NB4 (cell line): ENCODE data around the gene CBX3.

Experiments used
- MYC ChIP-seq: IDR thresholded peaks from 2 replicates; pipeline ENCODE4 v1.6.1; 2011; ENCODE audit warnings: low read depth, low read length
- POLR2A ChIP-seq: IDR thresholded peaks from 2 replicates; pipeline ENCODE4 v1.6.1; 2011; ENCODE audit warnings: mild to moderate bottlenecking; ENCODE audit not compliant: insufficient read length; ENCODE audit errors: extremely low read depth
- TF ChIP-seq, protein P1 (sequence below): IDR thresholded peaks from one replicate; pipeline ENCODE4 v1.5.1; 2012; ENCODE audit warnings: low read depth, low read length
- TF ChIP-seq, protein P2 (sequence below): IDR thresholded peaks from 2 replicates; pipeline ENCODE4 v1.6.1; 2011; ENCODE audit warnings: low read depth, low read length

DNA sequence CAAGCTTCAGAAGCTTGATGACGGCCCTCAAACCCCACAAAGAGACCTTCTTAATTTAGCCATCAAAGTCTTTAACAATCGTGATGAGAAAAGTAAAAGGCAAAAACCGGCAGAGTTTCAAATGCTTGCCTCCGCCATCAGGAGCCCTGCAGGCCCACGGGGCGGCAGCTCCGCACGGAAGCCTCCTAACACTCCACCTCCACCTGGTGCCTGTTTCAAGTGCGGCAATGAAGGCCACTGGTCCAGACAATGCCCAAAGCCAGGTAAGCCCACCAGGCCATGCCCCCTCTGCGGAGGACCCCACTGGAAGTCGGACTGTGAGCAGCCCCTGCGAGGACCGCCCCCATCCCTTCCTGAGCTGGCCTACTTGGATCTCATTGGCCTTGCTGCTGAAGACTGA, 43.6 kb downstream of the CBX3 start:
- TF ChIP-seq, protein P1, sequence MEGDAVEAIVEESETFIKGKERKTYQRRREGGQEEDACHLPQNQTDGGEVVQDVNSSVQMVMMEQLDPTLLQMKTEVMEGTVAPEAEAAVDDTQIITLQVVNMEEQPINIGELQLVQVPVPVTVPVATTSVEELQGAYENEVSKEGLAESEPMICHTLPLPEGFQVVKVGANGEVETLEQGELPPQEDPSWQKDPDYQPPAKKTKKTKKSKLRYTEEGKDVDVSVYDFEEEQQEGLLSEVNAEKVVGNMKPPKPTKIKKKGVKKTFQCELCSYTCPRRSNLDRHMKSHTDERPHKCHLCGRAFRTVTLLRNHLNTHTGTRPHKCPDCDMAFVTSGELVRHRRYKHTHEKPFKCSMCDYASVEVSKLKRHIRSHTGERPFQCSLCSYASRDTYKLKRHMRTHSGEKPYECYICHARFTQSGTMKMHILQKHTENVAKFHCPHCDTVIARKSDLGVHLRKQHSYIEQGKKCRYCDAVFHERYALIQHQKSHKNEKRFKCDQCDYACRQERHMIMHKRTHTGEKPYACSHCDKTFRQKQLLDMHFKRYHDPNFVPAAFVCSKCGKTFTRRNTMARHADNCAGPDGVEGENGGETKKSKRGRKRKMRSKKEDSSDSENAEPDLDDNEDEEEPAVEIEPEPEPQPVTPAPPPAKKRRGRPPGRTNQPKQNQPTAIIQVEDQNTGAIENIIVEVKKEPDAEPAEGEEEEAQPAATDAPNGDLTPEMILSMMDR: no peak
- no peak for TF ChIP-seq POLR2A
- no peak for TF ChIP-seq MYC
- TF ChIP-seq, protein P2, sequence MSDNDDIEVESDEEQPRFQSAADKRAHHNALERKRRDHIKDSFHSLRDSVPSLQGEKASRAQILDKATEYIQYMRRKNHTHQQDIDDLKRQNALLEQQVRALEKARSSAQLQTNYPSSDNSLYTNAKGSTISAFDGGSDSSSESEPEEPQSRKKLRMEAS: no peak
